SKM-1 (cell line): ENCODE measurements around the gene FASLG.

ENCODE experiments used
- DNase-seq: peaks from one replicate; lab custom pipeline; 2025; ENCODE audit not compliant: unreplicated experiment; lab: John Stamatoyannopoulos, UW

The FASLG gene

GRCh38 chr1:172646653-172647052 lies 12.2 kb upstream of the FASLG start:
- no peak for DNase-seq

DNA sequence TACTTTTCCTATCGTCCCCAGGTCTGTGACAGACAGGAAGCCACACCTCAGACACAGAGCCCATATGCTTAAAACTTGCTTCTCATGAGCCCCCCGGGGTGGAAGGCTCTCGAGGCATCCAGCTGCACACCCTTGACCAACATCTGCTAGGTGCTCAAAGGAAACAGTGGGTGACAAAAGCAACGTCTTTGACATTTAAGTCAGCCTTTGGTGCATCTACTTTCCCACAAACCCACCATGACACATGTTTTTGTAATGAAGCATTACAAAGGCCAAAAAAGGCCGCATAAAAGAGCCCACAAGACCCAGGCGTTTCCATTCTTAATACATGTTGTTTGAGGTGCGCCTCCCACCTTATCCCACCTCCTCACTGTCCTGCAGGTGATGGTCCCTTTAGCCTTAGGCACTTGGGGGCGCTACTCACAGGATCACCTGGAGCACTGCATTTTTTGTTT lies 11.8 kb upstream of the FASLG start:
- DNase-seq = no peak

- no peak for DNase-seq
These were observed 10.9 kb upstream of the FASLG start for GRCh38 chr1:172647987-172648386.

DNA sequence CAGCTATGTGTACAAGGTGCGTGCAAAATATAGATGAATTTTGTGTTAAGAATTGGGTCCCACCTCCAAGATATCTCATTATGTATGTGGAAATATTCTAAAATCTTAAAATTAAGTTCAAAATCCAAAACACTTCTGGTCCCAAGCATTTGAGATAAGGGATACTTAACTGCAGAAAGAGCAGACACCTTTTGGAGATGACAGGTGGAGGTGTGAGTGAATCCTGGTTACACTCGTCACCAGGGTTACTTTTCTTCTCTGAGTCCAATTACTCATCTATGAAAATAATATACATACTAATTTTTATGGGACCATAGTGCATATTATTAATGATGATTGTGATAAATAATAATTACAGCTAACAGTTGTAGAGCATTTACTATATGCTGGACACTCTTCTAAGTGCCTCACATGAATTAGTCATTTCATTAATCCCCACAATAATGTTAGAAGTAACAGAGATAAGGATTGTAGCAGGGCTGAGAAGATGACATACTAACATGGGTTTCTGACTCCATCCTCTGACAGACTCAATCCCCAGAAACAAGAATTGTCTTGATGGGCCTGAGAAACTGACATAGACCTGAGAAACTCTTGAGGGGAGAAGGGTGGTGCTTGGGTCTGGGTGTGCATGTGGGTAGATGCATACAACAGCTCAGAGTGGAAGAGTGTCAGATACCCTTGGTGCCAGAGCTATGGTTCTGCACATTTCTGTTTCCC lies 8.3 kb upstream of the FASLG start:
- no peak for DNase-seq

DNA sequence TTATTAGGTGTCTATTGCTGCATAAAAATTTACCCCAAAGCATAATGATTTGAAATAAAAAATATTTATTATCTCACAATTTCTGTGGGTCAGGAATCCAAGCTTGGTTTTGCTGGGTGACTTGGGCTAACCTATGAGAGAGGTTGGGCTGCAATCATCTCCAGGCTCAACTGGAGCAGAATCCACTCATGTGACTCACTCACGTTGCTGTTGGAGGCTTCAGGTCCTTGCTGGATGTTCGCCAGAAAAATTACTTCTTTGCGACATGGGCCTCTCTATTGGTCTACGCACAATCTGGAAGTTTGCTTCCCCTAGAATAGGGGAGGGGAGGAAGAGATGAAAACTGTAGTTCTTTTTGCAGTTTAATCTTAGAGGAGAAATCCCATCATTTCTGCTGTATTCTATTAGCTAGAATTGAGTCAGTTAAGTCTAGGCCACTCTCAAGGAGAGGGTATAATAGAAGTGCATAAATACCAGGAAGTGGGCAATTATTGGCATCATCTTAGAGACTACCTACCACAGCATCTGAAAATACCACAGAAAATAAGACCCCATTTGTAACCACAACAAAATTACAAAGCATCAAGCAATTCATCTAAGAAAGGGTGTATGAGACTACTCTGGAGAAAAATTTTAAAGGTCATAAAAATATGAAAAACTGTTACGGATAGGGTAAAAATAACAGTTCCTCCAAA lies 5.7 kb upstream of the FASLG start:
- no peak for DNase-seq

- no peak for DNase-seq
These were observed 4.4 kb upstream of the FASLG start for GRCh38 chr1:172654535-172654934.

GRCh38 chr1:172656576-172656975 lies 2.3 kb upstream of the FASLG start:
- DNase-seq = no peak

DNA sequence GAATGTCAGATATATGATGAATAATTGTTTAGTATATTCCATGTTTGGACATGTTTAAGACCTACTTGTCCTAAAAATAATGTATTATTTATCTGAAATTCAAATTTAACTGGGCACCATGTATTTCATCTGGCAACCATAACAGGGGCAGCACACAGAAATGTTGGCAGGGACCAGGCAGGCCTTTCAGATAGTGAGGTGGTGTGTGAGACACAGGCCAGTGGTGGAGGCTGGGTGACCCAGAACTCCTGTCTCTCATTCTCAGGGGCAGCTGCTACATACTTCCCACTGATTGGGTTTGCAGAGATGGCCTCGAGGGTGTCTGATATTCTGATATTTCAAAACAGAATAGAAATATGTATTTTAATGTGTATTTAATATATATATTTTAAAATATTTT lies 1.3 kb upstream of the FASLG start:
- no peak for DNase-seq

DNA sequence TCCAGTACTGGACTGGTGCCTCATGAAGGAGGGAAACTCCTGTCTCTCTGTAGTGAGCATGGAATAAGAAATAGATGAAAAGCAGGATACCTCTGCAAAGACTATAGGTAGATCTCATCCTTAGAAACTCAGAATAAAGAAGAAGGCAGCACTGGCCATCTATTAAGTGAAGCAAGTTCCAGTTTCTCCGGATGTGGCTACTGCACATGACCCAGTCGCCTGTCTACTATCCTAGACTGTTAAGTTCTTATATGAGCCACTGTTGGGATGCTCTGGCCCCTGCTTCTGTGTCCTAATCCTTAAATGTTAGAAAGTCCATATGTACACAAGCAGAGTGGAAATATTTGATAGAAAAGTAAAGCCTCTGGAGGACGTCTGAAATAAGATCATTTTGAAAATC lies 2.2 kb downstream of the FASLG start:
- DNase-seq = no peak

- DNase-seq = peak; percentile 42
These were observed 3.7 kb downstream of the FASLG start for GRCh38 chr1:172662464-172663109.

DNA sequence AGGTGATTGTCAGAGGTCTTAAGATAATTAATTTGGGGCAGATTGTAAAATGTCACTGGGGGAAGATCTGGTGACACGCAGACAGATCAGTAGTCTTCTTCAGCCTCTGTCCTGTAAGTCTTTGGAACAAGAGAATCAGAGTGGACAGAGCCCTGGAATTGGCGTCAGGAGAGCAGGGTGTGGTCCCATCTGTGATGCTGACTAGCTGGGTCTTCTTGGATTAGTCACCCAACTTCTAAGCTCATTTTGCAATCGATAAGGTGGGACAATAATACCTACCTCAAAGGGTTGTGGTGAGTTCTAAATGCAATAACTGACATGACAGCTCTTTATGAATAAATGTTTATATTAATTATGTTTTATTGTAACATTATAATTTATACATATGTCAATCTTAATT lies 4.8 kb downstream of the FASLG start:
- no peak for DNase-seq

DNA sequence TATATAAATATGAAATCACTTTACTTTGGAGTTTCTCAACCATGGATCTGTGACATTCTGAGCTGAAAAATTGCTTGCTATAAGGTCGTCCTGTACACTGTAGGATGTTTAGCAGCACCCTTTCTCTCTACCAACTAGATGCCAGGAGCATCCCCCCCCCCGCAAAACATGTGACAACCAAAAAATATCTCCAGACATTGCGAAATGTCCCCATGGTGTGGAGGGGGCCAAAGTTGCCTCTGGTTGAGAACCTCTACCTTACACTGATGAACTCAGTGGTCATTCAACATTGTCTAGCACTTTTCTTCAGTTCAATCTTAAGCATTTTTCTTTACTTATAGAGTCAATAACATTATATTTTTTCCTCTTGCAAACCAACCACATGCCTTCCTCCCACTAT lies 9.2 kb downstream of the FASLG start:
- no peak for DNase-seq

GRCh38 chr1:172669011-172669410 lies 10.1 kb downstream of the FASLG start:
- DNase-seq = no peak

- DNase-seq = no peak
These were observed 11.4 kb downstream of the FASLG start for GRCh38 chr1:172670316-172670715.

DNA sequence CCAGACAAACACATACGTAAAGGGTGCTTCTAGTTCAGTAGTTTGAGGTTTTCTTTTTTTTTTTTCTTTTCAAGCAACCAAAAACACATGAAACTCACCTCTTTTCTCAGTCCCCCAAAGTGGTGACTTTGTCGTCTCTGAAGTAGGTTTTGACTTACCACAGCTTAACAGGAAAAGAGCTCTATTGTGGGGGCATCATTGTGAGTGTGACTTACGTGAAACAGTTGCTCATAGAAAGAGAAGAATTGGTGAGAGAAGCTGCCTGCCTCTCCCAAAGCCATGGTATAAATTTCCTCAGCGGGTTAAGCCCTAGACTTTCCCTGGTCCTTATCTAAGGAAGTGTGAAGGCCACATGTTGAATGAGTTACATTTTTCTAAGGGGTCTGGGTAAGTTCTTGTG lies 11.9 kb downstream of the FASLG start:
- DNase-seq = no peak

- no peak for DNase-seq
These were observed 12.7 kb downstream of the FASLG start for GRCh38 chr1:172671591-172671990.

DNA sequence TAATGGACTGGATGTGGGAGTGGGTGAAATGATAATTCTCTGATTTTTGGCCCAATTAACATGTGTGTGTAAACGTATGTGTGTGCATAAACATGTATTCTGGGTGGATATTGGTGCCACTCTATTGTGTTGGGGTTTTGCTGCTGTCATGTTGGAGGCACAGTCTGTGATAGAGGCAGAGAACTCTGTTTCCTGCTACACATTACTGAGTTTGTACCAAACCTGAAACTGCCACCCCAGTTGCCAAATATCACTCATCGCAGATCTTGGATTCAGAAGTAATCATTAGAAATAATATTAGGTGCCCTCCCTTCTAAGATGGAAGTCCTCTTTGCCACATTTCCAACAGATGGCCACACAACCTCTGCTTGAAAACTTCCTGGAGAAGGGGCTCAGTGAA lies 13.8 kb downstream of the FASLG start:
- DNase-seq = no peak

- DNase-seq = no peak
These were observed 14.9 kb downstream of the FASLG start for GRCh38 chr1:172673761-172674160.

- no peak for DNase-seq
These were observed 16.1 kb downstream of the FASLG start for GRCh38 chr1:172674831-172675613.

DNA sequence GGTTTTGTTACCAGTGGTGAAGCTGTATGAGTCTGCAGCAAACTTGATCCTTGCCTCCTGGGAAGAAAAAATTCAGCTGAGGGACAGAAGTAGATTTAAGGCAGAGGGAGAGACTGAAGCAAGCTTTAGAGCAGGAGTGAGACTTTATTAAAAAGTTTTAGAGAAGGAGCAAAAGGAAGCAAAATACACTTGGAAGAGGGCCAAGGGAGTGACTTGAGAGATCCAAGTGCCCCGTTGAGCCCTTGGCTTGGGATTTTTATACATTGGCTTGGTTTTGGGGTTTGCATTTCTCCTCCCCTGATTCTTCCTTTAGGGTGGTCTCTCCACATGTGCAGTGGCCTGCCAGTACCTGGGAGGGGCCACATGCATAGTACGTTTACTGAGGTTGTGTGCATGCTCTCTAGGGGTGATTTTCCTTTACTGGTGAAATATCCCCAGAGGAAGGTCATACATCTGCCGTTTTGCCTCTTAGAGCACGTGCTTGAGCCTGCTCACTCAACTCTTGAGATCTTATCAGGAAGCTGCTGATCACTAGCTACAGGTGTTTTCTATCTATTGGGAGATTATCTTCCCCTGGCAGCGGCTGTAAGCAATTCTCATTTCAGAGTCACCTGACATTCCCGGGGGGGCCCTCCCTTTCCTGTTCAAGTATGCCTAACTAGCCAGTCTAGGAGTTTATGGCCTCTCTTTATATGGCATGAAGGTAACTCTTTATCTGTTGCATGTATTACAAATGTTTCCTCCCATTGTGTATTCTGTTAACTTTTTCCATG lies 20.3 kb downstream of the FASLG start:
- DNase-seq = no peak

DNA sequence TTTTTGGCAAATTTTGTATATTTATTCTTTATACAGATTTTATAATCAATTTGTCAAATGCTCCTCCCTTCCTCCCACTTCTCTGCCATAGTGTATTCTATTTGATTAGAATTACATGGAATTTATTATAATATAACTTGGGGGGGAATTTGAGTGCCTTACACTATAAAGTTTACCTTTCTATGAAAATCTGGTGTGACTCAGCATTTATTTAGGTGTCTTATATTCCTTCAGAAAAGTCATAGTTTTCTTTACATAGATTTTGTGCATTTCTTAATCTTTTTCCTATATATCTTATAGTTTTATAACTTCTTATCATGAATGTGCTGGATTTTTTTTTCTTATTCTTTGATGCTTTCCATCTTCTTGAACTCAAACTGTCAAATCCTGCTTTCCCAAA lies 21.3 kb downstream of the FASLG start:
- DNase-seq = no peak
